Measurements from ENCODE around the gene WFDC1.

The WFDC1 gene, protein sequence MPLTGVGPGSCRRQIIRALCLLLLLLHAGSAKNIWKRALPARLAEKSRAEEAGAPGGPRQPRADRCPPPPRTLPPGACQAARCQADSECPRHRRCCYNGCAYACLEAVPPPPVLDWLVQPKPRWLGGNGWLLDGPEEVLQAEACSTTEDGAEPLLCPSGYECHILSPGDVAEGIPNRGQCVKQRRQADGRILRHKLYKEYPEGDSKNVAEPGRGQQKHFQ

DNA sequence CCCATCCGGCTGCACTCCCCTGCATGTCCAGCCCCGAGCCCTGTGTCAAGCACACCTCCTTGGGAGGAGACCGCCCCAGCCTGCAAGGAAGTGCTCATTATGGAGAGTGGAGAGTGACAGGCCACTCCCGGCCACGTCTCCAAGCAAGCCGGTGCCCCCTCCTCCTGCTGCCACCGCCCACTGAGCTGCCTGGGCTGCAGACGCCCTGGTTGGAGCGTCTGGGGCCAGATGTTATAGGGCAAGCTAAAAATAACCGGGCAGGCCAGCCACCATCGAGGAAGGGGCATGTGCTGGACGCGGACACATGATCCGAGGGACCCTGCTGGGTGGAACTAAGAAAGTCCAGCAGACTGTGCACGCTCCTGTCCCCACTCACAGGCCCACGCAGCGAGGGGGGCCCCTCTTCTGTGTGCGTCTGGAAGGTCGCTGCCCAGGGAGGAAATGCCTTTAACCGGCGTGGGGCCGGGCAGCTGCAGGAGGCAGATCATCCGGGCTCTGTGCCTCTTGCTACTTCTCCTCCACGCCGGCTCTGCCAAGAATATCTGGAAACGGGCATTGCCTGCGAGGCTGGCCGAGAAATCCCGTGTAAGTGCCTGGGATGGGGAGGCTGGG, at the start of gene WFDC1:
Gene WFDC1 (plus strand): TSS at position 348 of the 612 bp plus-strand sequence. CDS start 94 bp downstream, at position 442.
- DNase-seq (ENCODE audit: low read depth in 2 of 2, low spot score in 1 of 2), result no peak

- no peak for DNase-seq (ENCODE audit: low read depth in 2 of 2, low spot score in 1 of 2)
Observed at GRCh38 chr16:84245956-84246678, 48.6 kb upstream of the WFDC1 start.

GRCh38 chr16:84246679-84247077, 48.0 kb upstream of the WFDC1 start:
- DNase-seq (ENCODE audit: low read depth in 2 of 2, low spot score in 1 of 2), result no peak

- no peak for DNase-seq (ENCODE audit: low read depth in 2 of 2, low spot score in 1 of 2)
Observed at GRCh38 chr16:84247331-84247730, 47.3 kb upstream of the WFDC1 start.

GRCh38 chr16:84247844-84248243, 46.8 kb upstream of the WFDC1 start:
- DNase-seq (ENCODE audit: low read depth in 2 of 2, low spot score in 1 of 2), result no peak

- no peak for DNase-seq (ENCODE audit: low read depth in 2 of 2, low spot score in 1 of 2)
Observed at GRCh38 chr16:84252184-84252583, 42.5 kb upstream of the WFDC1 start.

DNA sequence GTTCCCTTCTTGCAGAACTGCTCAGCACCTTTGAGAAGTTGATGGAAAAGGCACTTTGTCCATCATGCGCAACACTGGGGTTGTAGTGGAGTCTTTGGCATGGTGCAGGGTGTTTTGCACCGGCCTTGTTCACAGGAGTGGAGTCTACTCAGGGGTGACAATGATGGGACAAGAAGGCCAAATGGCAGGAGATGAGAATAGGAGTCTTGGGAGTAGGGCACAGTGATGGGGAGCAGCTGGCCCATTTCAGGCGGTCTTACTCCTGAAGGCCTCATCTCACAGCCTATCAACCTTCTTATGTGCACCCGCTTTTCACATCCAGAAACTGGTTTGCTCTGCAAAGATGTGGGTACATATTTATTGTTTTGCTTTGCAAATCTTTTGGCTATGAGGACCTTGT, 41.5 kb upstream of the WFDC1 start:
- no peak for DNase-seq (ENCODE audit: low read depth in 2 of 2, low spot score in 1 of 2)

GRCh38 chr16:84254062-84254461, 40.6 kb upstream of the WFDC1 start:
- no peak for DNase-seq (ENCODE audit: low read depth in 2 of 2, low spot score in 1 of 2)

DNA sequence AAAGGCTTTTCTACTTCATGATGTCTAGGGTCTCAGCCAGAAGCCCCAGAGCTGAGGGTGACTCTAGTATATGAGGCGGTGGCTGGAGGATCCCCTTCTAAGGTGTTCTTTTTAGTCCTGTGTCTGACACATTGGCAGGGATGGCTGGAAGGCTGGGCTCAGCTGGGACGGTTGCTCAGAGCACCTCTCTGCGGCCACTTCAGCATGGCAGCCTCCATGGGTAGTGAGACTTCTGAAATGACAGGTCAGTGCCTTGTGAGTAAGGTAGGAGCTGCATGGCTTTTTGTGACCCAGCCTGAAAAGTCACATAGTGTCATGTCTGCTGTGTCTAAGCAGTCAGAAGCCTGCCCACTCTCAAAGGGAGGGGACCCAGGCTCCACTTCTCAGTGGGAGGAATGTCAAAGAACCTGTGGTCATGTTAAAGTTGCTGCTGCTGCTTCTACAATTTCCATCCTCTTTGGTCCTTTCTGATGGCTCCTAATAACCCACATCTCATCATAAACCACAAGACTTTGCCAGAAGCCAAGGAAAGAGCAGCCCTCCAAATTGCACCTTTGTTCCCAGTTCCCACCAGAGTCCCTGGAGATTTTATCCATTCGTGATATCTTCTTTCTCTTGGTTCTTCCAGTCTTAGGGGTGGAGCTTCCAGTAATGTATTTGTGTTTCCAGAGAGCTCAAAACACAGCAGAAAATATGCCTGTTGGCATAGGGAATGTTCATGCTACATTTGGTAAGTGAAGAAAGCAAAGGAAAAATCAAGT, 39.4 kb upstream of the WFDC1 start:
- no peak for DNase-seq (ENCODE audit: low read depth in 2 of 2, low spot score in 1 of 2)

DNA sequence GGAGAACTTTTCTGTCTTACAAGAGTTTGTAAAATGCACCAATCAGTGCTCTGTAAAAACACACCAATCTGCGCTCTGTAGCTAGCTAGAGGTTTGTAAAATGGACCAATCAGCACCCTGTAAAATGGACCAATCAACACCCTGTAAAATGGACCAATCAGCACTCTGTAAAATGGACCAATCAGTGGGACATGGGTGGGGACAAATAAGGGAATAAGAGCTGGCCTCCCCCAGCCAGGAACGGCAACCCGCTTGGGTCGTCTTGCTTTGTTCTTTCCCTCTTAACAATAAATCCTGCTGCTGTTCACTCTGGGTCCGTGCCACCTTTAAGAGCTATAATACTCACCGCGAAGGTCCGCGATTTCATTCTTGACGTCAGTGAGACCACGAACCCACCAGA, 36.4 kb upstream of the WFDC1 start:
- no peak for DNase-seq (ENCODE audit: low read depth in 2 of 2, low spot score in 1 of 2)

- DNase-seq (ENCODE audit: low read depth in 2 of 2, low spot score in 1 of 2), result no peak
Observed at GRCh38 chr16:84259691-84260090, 35.0 kb upstream of the WFDC1 start.

DNA sequence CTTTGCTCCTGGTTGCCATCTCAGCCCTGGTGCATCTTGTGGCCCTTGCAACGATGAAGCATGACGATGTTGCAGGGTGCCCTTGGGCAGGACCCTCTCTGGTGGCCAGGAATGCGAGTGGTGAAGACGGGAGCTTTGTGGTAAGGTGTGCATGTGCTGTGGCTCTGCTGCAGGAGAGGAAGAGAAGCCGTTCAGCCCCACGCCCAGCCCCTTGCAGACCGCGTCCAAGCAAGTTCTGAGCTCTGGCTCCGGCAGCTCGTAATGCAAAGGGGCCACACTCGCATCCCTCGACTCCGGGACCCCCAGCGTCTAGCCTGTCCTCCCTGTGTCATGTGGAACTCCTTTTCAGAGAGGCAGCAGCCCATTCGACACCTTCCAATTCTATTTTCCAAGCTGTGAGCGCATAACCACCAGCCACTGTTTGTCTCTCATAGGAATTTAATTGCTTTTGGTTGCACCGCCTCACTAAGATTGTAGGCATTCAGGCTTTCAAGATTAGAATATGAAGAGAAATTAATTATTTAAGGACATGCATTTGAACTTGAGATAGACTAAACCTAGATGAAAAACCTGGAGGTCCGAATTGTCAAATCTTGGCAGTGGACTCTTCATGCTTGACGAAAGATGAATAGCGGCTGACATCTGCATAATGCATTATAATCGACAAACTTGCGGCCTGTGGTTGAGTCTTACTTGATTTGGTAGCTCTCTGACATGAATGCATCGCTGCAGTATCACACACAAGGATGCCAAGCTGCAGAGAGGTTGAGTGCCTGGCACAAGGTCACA, 33.7 kb upstream of the WFDC1 start:
- no peak for DNase-seq (ENCODE audit: low read depth in 2 of 2, low spot score in 1 of 2)

GRCh38 chr16:84262031-84262430, 32.6 kb upstream of the WFDC1 start:
- DNase-seq (ENCODE audit: low read depth in 2 of 2, low spot score in 1 of 2), result no peak

DNA sequence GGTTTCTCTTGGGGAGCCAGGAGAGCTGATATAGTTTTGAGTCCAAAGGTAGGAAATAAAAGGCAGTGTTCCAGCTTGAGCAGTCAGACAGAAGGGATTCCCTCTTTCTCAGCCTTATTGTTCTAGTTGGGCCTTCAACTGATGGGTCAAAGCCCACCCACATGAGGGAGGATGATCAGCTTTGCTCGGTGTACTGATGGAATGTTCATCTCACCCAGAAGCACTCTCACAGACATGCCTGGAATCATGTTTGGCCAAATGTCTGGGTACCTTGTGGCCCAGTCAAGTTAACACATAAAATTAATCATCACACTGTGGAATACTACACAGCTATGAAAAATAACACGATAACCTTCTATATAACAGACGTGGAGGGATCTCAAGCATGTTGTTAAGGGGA, 31.7 kb upstream of the WFDC1 start:
- DNase-seq (ENCODE audit: low read depth in 2 of 2, low spot score in 1 of 2), result no peak

DNA sequence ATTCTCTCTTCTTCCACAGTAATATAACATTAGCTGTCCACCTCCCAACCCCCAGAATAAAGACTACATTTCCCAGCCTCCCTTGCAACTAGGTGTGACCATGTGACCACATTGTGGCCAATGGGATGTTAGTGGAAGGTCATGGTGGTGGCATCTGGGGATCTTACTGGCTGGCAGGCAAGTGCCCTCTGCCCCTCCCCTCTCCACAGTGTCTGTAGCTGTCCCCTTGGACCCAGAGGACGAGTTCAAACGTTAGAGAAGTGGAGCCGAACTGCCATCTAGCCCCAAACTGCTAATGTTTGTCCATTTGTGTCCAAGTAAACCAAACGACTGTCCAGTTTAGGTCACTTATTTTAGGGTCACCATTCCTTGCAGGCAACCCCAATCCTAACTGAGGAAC, 28.2 kb upstream of the WFDC1 start:
- DNase-seq (ENCODE audit: low read depth in 2 of 2, low spot score in 1 of 2), result no peak

- DNase-seq (ENCODE audit: low read depth in 2 of 2, low spot score in 1 of 2), result no peak
Observed at GRCh38 chr16:84267380-84267779, 27.3 kb upstream of the WFDC1 start.

GRCh38 chr16:84268291-84269040, 26.2 kb upstream of the WFDC1 start:
- no peak for DNase-seq (ENCODE audit: low read depth in 2 of 2, low spot score in 1 of 2)

GRCh38 chr16:84270071-84270470, 24.6 kb upstream of the WFDC1 start:
- no peak for DNase-seq (ENCODE audit: low read depth in 2 of 2, low spot score in 1 of 2)

GRCh38 chr16:84270531-84270930, 24.1 kb upstream of the WFDC1 start:
- no peak for DNase-seq (ENCODE audit: low read depth in 2 of 2, low spot score in 1 of 2)

DNA sequence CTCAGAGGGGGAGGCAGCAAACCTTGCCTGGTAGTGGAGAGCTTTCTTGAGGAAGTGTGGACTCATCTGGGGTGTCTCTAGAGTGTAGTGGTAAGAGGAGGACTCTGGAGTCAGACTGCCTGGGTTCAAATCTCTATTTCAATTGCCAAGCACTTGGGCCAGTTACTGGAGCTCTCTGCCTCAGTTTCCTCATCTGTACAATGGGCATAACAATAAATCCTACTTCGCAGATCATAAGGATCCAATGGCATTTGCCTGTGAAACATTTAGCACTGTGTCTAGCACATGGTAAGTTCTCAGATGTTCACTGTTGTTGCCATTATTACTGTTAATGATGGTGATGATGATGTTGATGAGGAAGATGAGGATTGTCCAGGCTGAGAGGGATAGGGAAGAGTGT, 23.6 kb upstream of the WFDC1 start:
- DNase-seq (ENCODE audit: low read depth in 2 of 2, low spot score in 1 of 2), result no peak

Measured in stimulated activated CD8-positive, alpha-beta memory T cell treated with anti-CD3 and anti-CD28 coated beads, Interleukin-4, amount 100 ng/mL, for 1 hour (primary cell).